ENCODE measurements around the gene KIF3B.
"Not testable (repeated sequence)": the region's sequence is repeated elsewhere in the genome, so short reads cannot be mapped to it uniquely, and the experiment has no call there.

GRCh38 chr20:32383441-32383840 is 106.0 kb downstream of the KIF3B start:
- TF ChIP-seq CTCF (IDR thresholded peaks at IDR 0.05 in 4 of 5, conservative IDR thresholded peaks at IDR 0.05 in 1 of 5); POLR2A (IDR thresholded peaks at IDR 0.05): not testable (repeated sequence)
